Trophoblast cell (in vitro differentiated cells and primary cell): Measurements from ENCODE around the gene WNT5A.

Experiments used
- DNase-seq, 2 donors: peaks; one replicate each; pipeline ENCODE4 v3.0.0-alpha.2; 2016
- H2AFZ ChIP-seq: 2 replicates; pipeline ENCODE4 v1.6.1; 2013; ENCODE audit warnings: low read length, moderate library complexity, mild to moderate bottlenecking; ENCODE audit not compliant: insufficient read depth, poor library complexity
- H2AK5ac ChIP-seq: 2 replicates; pipeline ENCODE4 v1.6.1; 2013; ENCODE audit warnings: mild to moderate bottlenecking, low read length
- H2BK120ac ChIP-seq: 2 replicates; pipeline ENCODE4 v1.6.1; 2013; ENCODE audit warnings: low read length, mild to moderate bottlenecking, moderate library complexity; ENCODE audit not compliant: insufficient read depth, poor library complexity
- H2BK12ac ChIP-seq: 2 replicates; pipeline ENCODE4 v1.6.1; 2013; ENCODE audit warnings: mild to moderate bottlenecking, low read length, moderate library complexity
- H2BK5ac ChIP-seq: 2 replicates; pipeline ENCODE4 v1.6.1; 2013; ENCODE audit warnings: low read length, low read depth, moderate library complexity, mild to moderate bottlenecking; ENCODE audit not compliant: poor library complexity
- H3K14ac ChIP-seq: 2 replicates; pipeline ENCODE4 v1.6.1; 2013; ENCODE audit warnings: mild to moderate bottlenecking, low read length
- H3K18ac ChIP-seq: 2 replicates; pipeline ENCODE4 v1.6.1; 2013; ENCODE audit warnings: mild to moderate bottlenecking, low read length
- H3K23ac ChIP-seq: 2 replicates; pipeline ENCODE4 v1.6.1; 2013; ENCODE audit warnings: low read length
- H3K27ac ChIP-seq: 2 replicates; pipeline ENCODE4 v1.5.1; 2013; ENCODE audit warnings: low read depth, mild to moderate bottlenecking, inconsistent platforms, low read length, moderate library complexity
- H3K27me3 ChIP-seq: 2 replicates; pipeline ENCODE4 v1.6.1; 2013; ENCODE audit warnings: inconsistent platforms, mild to moderate bottlenecking, low read length, moderate library complexity; ENCODE audit not compliant: insufficient read depth
- H3K36me3 ChIP-seq, 2 experiments: 1 replicate in 1 of 2; 2 replicates in 1 of 2; pipeline ENCODE4 v1.6.1; 2013; ENCODE audit warnings: low read length in 2 of 2, mild to moderate bottlenecking in 2 of 2, moderate library complexity in 1 of 2; ENCODE audit not compliant: insufficient read depth in 2 of 2, control insufficient read depth in 1 of 2
- H3K4ac ChIP-seq: 2 replicates; pipeline ENCODE4 v1.6.1; 2013; ENCODE audit warnings: low read depth, mild to moderate bottlenecking, low read length, moderate library complexity
- H3K4me1 ChIP-seq, 2 experiments: 1 replicate in 1 of 2; 2 replicates in 1 of 2; pipeline ENCODE4 v1.6.1; 2013; ENCODE audit warnings: low read length in 2 of 2, mild to moderate bottlenecking in 2 of 2, moderate library complexity in 1 of 2; ENCODE audit not compliant: insufficient read depth in 2 of 2, control insufficient read depth in 1 of 2
- H3K4me2 ChIP-seq: 2 replicates; pipeline ENCODE4 v1.6.1; 2013; ENCODE audit warnings: inconsistent platforms, mild to moderate bottlenecking, low read length, moderate library complexity
- H3K4me3 ChIP-seq: 2 replicates; pipeline ENCODE4 v1.5.1; 2013; ENCODE audit warnings: mild to moderate bottlenecking, low read depth, low read length, inconsistent platforms
- H3K79me1 ChIP-seq: one replicate; pipeline ENCODE4 v1.6.1; 2013; ENCODE audit warnings: low read length
- H3K79me2 ChIP-seq: 2 replicates; pipeline ENCODE4 v1.6.1; 2013; ENCODE audit warnings: low read length, mild to moderate bottlenecking; ENCODE audit not compliant: control insufficient read depth, insufficient read depth, poor library complexity
- H3K9ac ChIP-seq: 2 replicates; pipeline ENCODE4 v1.6.1; 2013; ENCODE audit warnings: mild to moderate bottlenecking, low read length
- H3K9me3 ChIP-seq: 2 replicates; pipeline ENCODE4 v1.6.1; 2013; ENCODE audit warnings: low read depth, mild to moderate bottlenecking, control low read depth, inconsistent platforms, low read length; ENCODE audit not compliant: insufficient read depth
- H4K12ac ChIP-seq: 2 replicates; pipeline ENCODE4 v1.6.1; 2013; ENCODE audit warnings: low read depth, mild to moderate bottlenecking, low read length, moderate library complexity
- H4K8ac ChIP-seq: 2 replicates; pipeline ENCODE4 v1.6.1; 2013; ENCODE audit warnings: low read depth, mild to moderate bottlenecking, low read length, moderate library complexity
- H4K91ac ChIP-seq: one replicate; pipeline ENCODE4 v1.6.1; 2013; ENCODE audit warnings: low read depth, mild to moderate bottlenecking, low read length, moderate library complexity
- WGBS: extraction: QIAGEN DNeasy Blood & Tissue Kit; methylation state at CpG from one replicate; pipeline ENCODE4 v1.1.7; 2013; ENCODE audit warnings: missing lambda C conversion rate; ENCODE audit not compliant: insufficient read length, insufficient coverage; ENCODE audit errors: extremely low coverage; 5-methylcytosine and 5-hydroxymethylcytosine counted together

Gene WNT5A

DNA sequence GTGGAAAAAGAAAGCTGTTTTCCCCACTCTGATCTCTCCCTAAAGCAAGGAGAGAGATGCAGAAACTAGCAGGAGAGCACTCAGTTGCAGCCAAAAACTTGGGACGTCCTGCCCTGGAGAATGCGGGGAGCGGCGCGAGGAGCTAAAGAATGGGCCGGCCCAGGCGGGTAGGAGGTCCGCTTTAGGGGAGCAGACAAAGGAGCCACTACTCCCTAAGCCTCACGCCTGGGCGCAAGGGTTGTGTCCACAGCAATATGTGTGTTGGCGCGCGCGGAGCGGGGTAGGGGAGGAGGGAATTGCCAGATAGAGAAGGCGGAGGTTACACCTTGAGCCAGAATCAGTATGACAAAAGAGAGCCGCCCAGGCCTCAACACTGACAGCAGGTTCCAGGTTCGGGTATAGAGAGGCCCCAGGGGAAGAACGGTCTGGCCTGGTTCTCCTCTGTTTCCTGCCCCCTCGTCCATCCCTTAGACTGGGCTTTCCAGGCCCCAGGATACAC, 2.9 kb downstream of the WNT5A start:
- H3K79me2 ChIP-seq: peaks cover 29% of the 10 kb centered on the region
- H3K9me3 ChIP-seq: peaks cover 1% of the 10 kb centered on the region
- peak overlapping the region; percentile 63 for H4K8ac ChIP-seq
- H3K4ac ChIP-seq: no peak overlapping the region
- H3K14ac ChIP-seq: peak overlapping the region; percentile 19
- H2BK5ac ChIP-seq: no peak overlapping the region
- H3K79me1 ChIP-seq: peaks cover 45% of the 10 kb centered on the region
- H3K27ac ChIP-seq: peak overlapping the region; percentile 69
- H4K12ac ChIP-seq: peak overlapping the region; percentile 22
- DNase-seq: no peak
- H2BK12ac ChIP-seq: no peak overlapping the region
- peak overlapping the region; percentile 71 for H4K91ac ChIP-seq
- H3K4me3 ChIP-seq: peak overlapping the region; percentile 27
- no peak overlapping the region for H3K23ac ChIP-seq
- peaks cover 29 to 40% of the 10 kb centered on the region in 2 experiments for H3K4me1 ChIP-seq
- peaks cover 8% of the 10 kb centered on the region for H3K27me3 ChIP-seq
- no peak overlapping the region for H3K9ac ChIP-seq
- WGBS: no CpG with 5 or more reads among the region's 20 CpGs
- no peak overlapping the region for H2AFZ ChIP-seq
- peak overlapping the region; percentile 59 for H3K4me2 ChIP-seq
- peaks cover under 1 to 7% of the 10 kb centered on the region in 2 experiments for H3K36me3 ChIP-seq
- H2AK5ac ChIP-seq: no peak overlapping the region
- H3K18ac ChIP-seq: peak overlapping the region; percentile 58
- no peak overlapping the region for H2BK120ac ChIP-seq

DNA sequence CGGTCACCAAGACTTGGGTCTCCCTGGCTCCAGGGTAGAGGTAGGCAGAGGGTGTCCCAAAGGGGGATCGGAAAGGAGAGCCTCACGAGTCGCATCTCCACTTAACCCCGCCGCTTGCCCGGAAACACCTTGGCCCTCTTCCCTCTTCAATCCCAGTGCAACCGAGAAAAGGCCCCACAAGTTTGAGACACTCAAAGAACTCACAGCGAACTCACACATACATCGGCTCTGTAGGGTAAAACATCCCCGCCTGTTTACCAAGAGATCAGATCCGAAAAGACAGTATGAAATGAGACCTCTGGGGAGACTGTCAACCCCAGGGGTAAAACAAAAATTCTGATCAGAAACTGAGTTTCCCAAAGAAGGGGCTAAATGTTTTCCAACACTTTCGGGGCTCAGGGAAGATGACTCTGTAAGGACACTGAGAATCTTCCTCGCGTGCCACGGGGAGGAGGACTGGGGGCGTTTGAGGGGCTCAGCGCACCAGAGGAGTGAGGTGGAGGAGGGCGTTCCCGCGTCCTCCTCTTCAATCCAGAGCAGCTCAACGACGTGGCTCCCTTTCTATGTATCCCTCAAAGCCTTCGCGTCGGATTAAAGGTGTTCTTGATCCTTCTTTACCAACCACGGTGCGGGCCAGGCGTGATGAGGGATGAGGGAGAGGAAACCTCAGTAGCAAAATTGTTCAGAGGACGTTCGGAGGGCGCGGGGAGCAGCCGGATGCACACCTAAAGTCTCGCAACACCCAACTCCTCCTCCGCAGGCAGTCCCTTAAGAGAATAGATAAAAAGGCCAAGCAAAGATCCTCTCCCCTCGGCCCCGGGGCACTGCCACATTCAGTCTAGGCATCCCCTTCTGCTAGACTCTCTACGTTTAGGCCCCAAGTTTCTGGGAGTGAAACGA, 3.7 kb downstream of the WNT5A start:
- H3K9me3 ChIP-seq: peaks cover 1% of the 10 kb centered on the region
- H2BK12ac ChIP-seq: peak overlapping the region; percentile 10
- no peak overlapping the region for H3K27ac ChIP-seq
- peak overlapping the region; percentile 12 for H2AK5ac ChIP-seq
- H3K27me3 ChIP-seq: peaks cover 8% of the 10 kb centered on the region
- H4K8ac ChIP-seq: peak overlapping the region; percentile 8
- no peak overlapping the region for H2BK120ac ChIP-seq
- DNase-seq: no peak
- peaks cover 29 to 34% of the 10 kb centered on the region in 2 experiments for H3K4me1 ChIP-seq
- WGBS: no CpG with 5 or more reads among the region's 40 CpGs
- H3K4me2 ChIP-seq: peak overlapping the region; percentile 59
- peak overlapping the region; percentile 71 for H4K91ac ChIP-seq
- H3K14ac ChIP-seq: peak overlapping the region; percentile 30
- H3K18ac ChIP-seq: peak overlapping the region; percentile 10
- H3K4me3 ChIP-seq: peak overlapping the region; percentile 19
- H2AFZ ChIP-seq: no peak overlapping the region
- no peak overlapping the region for H4K12ac ChIP-seq
- no peak overlapping the region for H3K23ac ChIP-seq
- peaks cover 27% of the 10 kb centered on the region for H3K79me2 ChIP-seq
- H3K4ac ChIP-seq: no peak overlapping the region
- no peak overlapping the region for H2BK5ac ChIP-seq
- H3K9ac ChIP-seq: no peak overlapping the region
- peaks cover 40% of the 10 kb centered on the region for H3K79me1 ChIP-seq
- peaks cover 2 to 8% of the 10 kb centered on the region in 2 experiments for H3K36me3 ChIP-seq

- Histone ChIP-seq H3K14ac (no peak overlapping the region), H3K4ac (no peak overlapping the region), H3K9me3 (peaks cover 1% of the 10 kb centered on the region), H2BK5ac (no peak overlapping the region), H3K36me3 (peaks cover 2 to 8% of the 10 kb centered on the region in 2 experiments), H3K27ac (no peak overlapping the region), H3K4me1 (peaks cover 29 to 33% of the 10 kb centered on the region in 2 experiments), H4K91ac (peak overlapping the region; percentile 16), H4K12ac (no peak overlapping the region), H3K23ac (no peak overlapping the region), H3K4me3 (peak overlapping the region; percentile 62), H3K4me2 (peak overlapping the region; percentile 59), H4K8ac (peak overlapping the region; percentile 8), H2AK5ac (no peak overlapping the region), H3K27me3 (peaks cover 8% of the 10 kb centered on the region), H2BK12ac (peak overlapping the region; percentile 10), H3K18ac (peak overlapping the region; percentile 36), H3K9ac (no peak overlapping the region), H3K79me2 (peaks cover 22% of the 10 kb centered on the region), H3K79me1 (peaks cover 34% of the 10 kb centered on the region), H2BK120ac (peak overlapping the region; percentile 3), H2AFZ (no peak overlapping the region)
- no peak for DNase-seq
- WGBS: no CpG with 5 or more reads among the region's 38 CpGs
Measured at GRCh38 chr3:55482496-55483195, 4.5 kb downstream of the WNT5A start.

DNA sequence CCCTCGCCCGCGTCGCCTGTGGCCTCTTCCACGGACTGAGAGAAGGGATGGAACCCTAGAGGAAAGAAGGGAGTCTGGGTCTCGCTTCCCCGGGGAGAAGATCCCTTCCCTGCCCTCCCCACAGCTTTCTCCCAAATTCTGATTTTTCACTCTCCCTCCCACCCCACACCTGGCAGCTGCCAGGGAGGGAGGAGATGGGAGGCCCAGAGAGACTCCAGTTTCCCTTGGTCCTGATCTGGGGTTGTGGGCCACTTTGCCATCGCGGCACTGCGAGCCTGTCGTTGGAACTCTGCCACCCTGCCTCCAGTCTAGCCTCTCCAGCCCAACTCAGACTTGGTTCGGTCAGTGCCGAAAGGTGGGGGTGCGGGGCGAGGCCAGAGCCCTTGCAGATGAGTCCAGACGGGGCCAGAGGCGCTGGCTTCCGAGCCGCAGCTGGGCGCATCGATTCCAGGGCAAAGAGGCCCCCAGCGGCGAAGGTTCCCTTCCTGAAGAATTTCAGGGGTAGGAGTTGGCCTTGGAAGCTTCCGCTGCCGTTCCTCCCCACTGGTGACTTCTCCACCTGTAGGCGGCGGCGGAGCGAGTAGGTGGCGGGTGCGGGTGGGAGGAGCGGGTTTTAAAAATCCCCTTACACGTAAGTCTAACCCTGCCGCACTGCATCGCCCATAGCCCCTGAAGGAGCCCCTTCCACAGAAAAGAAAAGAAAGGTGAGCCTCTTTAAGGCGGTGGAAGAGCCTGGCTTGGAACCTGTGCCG, 5.2 kb downstream of the WNT5A start:
- H3K4me2 ChIP-seq: peak overlapping the region; percentile 59
- peak overlapping the region; percentile 28 for H2AK5ac ChIP-seq
- H3K4me3 ChIP-seq: peak overlapping the region; percentile 10
- H3K9ac ChIP-seq: no peak overlapping the region
- peaks cover 5 to 11% of the 10 kb centered on the region in 2 experiments for H3K36me3 ChIP-seq
- peak overlapping the region; percentile 4 for H3K4ac ChIP-seq
- no peak for DNase-seq
- H4K91ac ChIP-seq: peak overlapping the region; percentile 16
- peak overlapping the region; percentile 18 for H3K14ac ChIP-seq
- peaks cover 8% of the 10 kb centered on the region for H3K27me3 ChIP-seq
- H4K8ac ChIP-seq: peak overlapping the region; percentile 5
- H2AFZ ChIP-seq: no peak overlapping the region
- no peak overlapping the region for H3K27ac ChIP-seq
- no peak overlapping the region for H3K23ac ChIP-seq
- H3K9me3 ChIP-seq: peaks cover 1% of the 10 kb centered on the region
- H2BK5ac ChIP-seq: no peak overlapping the region
- H4K12ac ChIP-seq: no peak overlapping the region
- no CpG with 5 or more reads among the region's 37 CpGs for WGBS
- peak overlapping the region; percentile 24 for H2BK12ac ChIP-seq
- peaks cover 27% of the 10 kb centered on the region for H3K79me1 ChIP-seq
- peak overlapping the region; percentile 15 for H3K18ac ChIP-seq
- peak overlapping the region; percentile 23 for H2BK120ac ChIP-seq
- peaks cover 16% of the 10 kb centered on the region for H3K79me2 ChIP-seq
- H3K4me1 ChIP-seq: peaks cover 31 to 33% of the 10 kb centered on the region in 2 experiments
